Bronchial epithelial cell (primary cell): ENCODE measurements around the gene CBX6. TPM values are rescaled to one million over a fixed set of nuclear protein-coding genes. Genes with fewer than 3 reads are reported as not detected.

Experiments
- DNase-seq: peaks from one replicate; pipeline ENCODE4 v3.0.0-alpha.2; 2010; ENCODE audit warnings: low read depth
- FAIRE-seq: peaks from 2 replicates; lab custom pipeline; 2011; peaks lifted over from hg19 to GRCh38; lab: Jason Lieb, UNC
- H3K27me3 ChIP-seq: 2 replicates; pipeline ENCODE4 v1.5.1; 2011; ENCODE audit warnings: low read length; ENCODE audit not compliant: control insufficient read depth, insufficient read depth
- H3K36me3 ChIP-seq: 2 replicates; pipeline ENCODE4 v1.5.1; 2011; ENCODE audit warnings: low read length; ENCODE audit not compliant: control insufficient read depth, insufficient read depth
- H3K4me3 ChIP-seq: 2 replicates; pipeline ENCODE4 v1.5.1; 2011; ENCODE audit warnings: mild to moderate bottlenecking, low read depth, low read length, control low read depth
- total RNA-seq: library from RNA; depleted of rRNA; stranded (reverse); fragments of >200 nt; gene quantifications from 2 replicates; pipeline ENCODE4 v1.2.1, GENCODE V29; 2014
- TF ChIP-seq, protein P1 (sequence below): IDR thresholded peaks from 2 replicates; pipeline ENCODE4 v1.5.1; 2011; ENCODE audit warnings: mild to moderate bottlenecking, moderate library complexity, low read length, control low read depth, inconsistent platforms; ENCODE audit not compliant: insufficient read depth, severe bottlenecking

Gene CBX6
- total RNA-seq, 1 donor from 2014 or later, result 6.8 TPM

DNA sequence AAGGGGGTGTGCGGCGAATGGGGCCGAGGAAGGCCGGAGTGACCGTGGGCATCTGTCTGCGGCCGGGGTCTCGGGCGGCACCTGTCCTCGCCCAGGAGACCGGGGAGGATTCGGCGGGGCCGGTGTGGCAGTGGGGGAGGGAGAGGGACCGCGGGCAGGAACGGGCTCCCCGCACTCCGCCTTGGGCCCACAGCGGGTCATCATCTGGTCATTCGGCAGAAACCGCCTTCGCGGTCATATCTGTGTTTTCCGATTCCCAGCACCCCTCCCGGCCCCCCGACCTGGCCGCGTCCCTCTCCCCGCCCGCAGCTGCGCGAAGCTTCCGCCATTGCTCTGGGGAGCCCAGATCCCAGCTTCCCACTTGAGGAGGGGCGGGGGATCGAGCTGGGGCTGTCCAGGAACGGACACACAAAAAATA, 824 bp upstream of the CBX6 start:
- no peak for FAIRE-seq
- Histone ChIP-seq H3K4me3 (peak overlapping the region; percentile 41), H3K27me3 (peaks cover 5% of the 10 kb centered on the region), H3K36me3 (no peaks in the 10 kb centered on the region)
- TF ChIP-seq, protein P1, sequence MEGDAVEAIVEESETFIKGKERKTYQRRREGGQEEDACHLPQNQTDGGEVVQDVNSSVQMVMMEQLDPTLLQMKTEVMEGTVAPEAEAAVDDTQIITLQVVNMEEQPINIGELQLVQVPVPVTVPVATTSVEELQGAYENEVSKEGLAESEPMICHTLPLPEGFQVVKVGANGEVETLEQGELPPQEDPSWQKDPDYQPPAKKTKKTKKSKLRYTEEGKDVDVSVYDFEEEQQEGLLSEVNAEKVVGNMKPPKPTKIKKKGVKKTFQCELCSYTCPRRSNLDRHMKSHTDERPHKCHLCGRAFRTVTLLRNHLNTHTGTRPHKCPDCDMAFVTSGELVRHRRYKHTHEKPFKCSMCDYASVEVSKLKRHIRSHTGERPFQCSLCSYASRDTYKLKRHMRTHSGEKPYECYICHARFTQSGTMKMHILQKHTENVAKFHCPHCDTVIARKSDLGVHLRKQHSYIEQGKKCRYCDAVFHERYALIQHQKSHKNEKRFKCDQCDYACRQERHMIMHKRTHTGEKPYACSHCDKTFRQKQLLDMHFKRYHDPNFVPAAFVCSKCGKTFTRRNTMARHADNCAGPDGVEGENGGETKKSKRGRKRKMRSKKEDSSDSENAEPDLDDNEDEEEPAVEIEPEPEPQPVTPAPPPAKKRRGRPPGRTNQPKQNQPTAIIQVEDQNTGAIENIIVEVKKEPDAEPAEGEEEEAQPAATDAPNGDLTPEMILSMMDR, result no peak
- no peak for DNase-seq

DNA sequence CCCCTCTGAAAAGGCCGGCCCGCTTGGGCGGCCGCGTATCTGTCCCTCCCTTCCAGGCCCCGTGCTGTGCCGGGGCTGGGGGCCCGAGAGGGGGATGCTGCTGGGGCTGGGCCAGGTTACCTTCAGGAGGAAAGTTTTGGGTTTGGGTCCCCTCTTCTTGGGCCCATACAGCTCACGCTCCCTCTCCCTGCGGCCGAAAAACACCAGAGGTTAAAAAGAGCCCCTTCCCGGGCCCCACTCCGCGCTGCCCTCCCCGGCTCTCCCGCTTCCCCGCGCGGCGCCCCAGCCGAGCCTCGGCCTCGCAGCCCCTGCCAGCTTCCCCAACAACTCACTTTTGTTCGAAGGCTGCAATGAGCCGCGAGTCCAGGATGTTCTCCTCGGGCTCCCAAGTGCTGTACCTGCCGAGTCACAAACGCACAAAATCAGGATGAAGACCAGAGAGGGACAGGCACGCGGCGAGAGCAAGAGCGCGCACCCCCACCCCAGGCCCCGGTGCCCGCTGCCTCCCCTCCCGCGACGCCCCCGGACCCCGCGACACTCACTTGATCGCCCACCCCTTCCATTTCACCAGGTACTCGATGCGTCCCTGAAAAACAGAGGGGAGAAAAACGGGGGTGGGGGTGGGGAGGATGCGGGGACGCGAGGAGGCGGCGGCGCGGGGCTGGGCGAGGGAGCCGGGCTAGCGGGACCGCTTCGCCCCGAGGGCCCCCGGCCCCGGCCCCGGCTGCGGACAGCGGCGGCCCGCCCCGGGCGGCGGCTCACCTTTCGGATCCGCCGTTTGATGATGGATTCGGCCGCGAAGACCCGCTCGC, 450 bp downstream of the CBX6 start:
- no peak for DNase-seq
- H3K4me3 ChIP-seq, result peak overlapping the region; percentile 41
- TF ChIP-seq, protein P1, result no peak
- no peak for FAIRE-seq
- H3K27me3 ChIP-seq, result peaks cover 5% of the 10 kb centered on the region
- no peaks in the 10 kb centered on the region for H3K36me3 ChIP-seq

DNA sequence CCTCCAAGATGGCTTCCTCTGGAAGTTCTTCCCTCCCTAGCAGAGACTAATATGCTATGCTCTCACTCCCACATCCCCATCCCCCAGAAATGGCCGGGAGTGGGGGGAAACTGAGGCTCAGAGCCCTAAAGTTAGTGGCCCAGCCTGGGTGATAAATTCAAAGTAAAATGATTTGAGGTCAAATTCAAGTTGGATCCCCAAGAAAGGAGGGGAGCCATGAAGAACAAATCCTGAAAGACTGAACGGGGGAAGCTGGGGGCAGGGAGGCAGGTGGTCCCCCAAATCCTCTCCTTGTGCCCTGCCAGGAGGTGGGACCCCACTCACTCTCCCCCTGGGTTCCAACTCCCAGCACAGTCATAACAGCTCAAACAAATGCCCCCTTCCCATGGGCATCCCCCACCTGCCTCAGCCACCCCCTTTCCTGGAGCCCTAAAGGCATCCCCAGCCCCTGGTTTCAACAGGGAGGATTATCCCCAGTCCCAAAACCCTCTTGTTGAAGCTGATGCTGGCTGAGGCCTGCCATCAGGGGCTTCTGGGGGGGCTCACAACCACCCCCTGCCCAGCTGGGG, 1.1 kb downstream of the CBX6 start:
- DNase-seq, result no peak

DNA sequence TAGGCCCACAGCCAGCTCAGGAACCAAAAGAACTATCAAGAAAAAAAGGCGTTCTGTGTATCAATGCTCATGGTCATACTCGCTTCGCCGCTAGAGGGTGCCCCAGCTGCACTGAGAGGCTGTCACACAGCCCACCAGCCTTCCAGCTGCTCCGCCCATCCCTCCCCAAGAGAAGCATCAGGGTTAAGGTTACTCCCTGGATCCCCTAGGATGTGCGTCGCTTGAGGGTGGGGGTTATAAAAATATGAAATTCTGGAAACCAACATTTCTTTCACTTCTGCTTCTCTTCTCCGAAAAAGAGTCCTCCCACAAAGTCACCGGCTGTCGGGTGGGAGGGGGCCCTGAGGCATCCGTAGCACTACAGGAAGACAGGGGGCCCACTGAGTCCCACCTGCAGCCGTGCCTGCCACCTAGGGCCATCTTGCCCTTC, 1.7 kb downstream of the CBX6 start:
- peaks cover 3% of the 10 kb centered on the region for H3K27me3 ChIP-seq
- DNase-seq (peak; percentile 50), FAIRE-seq (no peak)
- H3K4me3 ChIP-seq, result peak overlapping the region; percentile 3
- TF ChIP-seq, protein P1, result peak; percentile 95
- no peaks in the 10 kb centered on the region for H3K36me3 ChIP-seq

More for the DNA sequence above, 1.1 kb downstream of the CBX6 start:
- H3K27me3 ChIP-seq, result peaks cover 5% of the 10 kb centered on the region
- no peaks in the 10 kb centered on the region for H3K36me3 ChIP-seq
- FAIRE-seq, result no peak
- TF ChIP-seq, protein P1, result no peak
- H3K4me3 ChIP-seq, result peak overlapping the region; percentile 3

DNA sequence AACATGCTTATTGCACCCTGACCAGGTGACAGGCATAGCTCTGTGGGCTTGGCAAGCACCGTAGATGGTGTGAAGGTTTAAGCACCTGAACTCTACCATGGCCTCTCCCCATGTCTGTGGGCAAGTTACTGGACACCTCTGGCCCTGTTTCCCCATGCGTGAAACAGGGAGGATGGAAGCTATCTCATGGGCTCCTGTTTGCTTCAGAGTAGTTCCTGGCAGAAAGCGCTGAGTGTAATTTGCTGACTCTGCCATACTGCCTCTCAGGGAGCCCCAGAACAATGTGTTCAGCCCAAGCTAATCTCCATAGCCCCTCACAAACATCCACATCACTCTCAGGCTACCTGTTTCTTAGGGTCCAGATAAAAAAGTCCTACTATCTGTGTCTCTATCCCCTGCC, 2.4 kb downstream of the CBX6 start:
- FAIRE-seq, result no peak
- H3K27me3 ChIP-seq, result no peaks in the 10 kb centered on the region
- TF ChIP-seq, protein P1, result no peak
- no peaks in the 10 kb centered on the region for H3K36me3 ChIP-seq
- no peak for DNase-seq
- H3K4me3 ChIP-seq, result no peak overlapping the region
